NCI-H1436 treated with DMSO at 0.1 percent for 48 hours (cell line): ENCODE measurements around the gene CRIM1.

Experiments used
- DNase-seq: peaks from one replicate; lab custom pipeline; 2025; lab: John Stamatoyannopoulos, UW

The CRIM1 gene

DNA sequence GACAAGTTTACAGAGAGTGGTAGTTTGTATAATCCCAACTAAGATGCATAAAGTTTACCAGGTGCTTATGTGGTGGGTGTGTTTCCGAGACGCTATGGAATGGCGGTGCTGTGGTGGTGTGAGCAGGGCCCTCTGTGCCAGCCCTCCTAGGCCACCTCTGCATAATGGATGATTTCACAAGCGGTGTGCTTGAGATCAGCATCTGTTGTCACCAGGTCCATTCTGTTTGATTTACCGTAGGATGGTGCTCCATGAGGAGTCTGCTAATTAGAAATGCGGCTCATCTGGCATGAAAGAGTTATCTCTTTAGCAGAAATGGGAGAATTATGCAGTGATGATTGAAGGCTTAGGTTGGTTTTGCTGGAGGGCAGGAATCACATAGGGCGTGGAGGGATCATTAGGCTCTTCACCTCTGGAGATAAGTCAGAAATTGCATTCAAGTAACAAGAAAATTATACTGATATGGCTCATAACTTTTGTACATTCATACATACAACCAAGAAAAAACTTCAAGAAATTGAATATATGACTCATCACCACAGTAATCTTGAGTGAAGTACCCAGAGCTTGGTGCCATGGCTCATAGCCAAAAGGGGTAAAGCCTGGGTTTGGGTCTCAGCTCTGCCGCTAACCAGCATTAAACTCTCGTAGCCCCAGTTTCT lies 41.4 kb downstream of the CRIM1 start:
- DNase-seq: no peak

DNA sequence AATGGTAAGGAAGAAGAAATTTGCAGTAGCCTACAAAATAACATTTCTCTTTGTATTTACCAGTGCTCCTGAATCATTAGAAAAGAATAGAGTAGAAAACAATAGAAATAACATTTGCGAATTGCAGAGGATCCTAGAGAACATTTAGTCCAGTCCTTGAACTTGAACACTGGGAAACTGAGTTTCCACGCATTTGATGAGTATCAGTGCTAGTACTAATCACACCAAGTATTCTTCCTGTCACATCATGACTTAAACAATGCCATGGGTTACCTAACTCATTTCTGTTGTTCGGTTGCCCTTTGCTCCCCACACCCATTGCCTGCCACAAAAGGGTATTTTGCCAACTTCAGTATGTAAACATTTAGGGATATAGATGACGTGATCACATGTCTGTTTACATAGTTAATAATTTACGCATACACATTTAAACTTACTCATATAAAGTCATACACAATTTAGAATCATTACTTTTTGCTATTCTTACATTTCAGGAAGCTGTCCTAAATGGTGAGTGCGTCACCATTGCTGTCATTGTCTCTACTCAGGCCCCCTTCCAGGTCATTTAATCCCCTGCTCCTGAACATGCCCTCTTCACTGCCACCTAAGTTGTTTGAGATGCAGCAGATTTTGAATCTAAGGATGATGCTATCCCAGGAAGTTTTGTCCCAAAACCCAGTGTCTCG lies 42.3 kb downstream of the CRIM1 start:
- DNase-seq: no peak

DNA sequence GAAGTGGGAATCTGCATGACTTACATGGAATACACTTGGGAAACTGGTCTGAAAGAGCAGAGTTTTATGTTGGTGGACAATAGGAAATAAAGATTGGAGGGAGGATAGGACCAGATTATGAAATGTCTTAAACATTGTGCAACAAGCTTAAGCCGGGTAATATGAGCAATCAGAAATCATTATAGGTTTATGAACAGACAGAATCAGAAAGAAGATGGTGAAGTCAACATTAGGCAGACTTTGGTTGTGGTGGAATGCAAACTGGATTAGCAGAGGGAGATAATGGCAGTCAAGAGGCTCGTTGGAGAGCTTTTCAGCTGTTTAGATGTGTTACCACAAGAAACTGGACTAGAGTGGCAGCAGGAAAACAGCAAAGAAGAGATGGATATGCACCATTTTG lies 43.5 kb downstream of the CRIM1 start:
- no peak for DNase-seq

DNA sequence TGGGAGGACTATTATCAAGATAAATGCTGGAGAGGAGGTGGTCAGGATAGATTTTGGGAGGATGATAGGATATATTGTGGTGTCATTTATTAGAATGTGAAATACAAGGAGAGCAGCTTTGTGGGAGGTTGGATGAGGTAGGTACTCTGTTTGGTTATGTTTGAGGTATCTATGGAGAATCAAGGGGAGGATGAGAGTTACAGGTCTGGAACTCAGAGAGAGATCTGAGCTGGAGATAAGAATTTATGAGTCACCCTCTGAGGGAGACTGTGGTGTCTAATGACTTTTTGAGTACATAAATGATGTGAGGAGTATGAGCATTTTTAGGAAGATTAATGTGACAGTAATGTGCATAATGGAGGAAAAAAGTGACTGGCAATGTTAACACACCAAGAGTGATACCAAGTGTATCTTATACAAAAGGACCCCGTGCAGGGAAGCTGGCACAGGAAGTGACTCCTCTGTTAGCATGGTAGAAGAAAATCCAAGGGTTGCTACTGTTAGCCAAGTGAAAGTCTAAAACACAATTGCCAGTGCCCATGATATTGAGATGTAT lies 48.2 kb downstream of the CRIM1 start:
- DNase-seq: no peak

DNA sequence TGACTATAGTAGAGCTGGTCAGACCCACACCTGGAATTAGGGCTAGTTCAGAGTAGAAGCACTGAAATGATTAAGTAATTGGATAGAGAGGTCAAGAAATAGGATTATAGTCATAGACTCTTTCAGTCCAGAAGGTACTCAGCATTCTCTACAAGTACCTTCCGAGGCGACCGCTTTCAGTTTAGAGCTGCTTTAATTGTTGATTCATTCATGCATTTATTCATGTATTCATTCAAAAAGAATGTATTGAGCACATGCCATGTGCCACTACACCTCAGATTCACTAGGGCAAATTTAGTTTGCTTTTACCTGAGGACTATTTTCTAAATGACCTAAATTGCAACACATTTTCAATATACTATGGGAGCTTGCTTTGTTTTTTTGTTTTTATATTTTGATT lies 48.7 kb downstream of the CRIM1 start:
- no peak for DNase-seq

DNA sequence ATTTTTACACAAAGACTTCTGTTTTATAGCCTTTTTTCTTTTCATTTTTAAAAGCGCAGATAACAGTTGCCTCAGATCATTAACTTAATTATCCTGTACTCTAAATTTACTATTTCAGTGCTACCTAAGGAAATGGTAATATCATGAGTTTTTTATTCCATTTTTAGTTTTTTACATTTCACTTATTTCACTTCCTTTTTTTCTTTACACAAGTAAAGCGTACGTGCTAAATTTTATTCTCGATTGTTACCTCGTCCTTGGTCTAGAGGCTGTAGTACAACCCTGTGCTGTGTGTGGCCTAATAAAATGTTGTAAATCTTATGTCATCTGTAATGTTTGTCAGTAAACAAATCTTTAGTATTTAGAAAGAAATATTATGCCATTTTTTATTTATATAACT lies 49.2 kb downstream of the CRIM1 start:
- DNase-seq: no peak

DNA sequence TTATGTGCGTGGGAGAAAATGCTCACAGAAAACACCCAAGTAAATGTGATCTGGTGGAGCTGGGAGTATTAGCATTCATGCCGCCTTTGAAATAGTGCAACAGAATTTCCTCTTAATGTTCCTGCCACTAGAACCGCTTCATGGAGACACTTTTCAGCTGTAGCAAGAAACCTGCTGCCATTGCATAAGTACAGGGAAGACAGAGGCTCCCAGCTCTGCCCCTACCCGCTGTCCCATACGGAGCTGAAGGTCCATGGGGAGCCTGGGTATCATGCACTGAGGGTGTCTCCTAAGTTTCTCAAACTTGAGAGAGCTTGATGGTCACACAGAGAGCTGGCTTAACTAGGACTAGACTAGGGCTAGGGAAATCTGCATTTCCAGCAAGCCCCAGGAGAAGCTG lies 49.6 kb downstream of the CRIM1 start:
- no peak for DNase-seq

DNA sequence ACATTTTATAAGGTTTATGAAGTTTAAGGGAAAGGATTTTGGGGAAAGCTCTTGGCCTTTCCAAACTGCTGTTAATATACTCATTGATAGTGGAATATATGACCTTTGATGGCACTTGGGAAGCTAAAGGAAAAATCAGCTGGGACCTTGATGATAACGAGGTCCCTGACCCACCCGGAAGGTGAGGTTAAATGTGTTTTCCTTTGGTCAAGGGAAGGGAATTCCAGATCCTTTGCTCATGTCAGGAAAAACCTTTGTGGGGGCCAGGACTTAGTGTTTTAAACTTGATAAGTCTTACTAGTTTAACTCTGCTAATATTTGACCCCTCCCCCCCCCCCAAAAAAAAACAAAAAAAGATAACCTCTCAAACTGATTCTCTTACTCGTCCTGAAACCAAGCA lies 50.7 kb downstream of the CRIM1 start:
- DNase-seq: no peak

DNA sequence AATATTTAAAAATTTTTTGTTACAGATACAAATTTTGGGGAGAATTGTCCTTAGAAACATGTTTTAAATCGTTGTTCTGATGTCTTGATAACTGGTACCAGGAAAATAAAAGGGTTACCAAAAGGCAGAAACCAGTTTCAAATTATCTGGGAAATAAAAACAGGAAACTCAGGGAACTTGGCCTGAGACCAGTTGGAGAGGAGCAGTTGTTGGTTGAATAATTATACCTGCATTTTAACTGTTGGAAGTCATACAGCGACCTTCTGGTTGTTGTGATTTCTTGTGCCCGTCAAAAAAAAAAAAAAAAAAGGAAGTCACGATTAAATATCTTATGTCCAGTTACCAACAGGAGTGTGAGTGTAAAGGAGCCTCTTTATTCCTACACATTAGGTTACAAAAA lies 51.8 kb downstream of the CRIM1 start:
- no peak for DNase-seq

DNA sequence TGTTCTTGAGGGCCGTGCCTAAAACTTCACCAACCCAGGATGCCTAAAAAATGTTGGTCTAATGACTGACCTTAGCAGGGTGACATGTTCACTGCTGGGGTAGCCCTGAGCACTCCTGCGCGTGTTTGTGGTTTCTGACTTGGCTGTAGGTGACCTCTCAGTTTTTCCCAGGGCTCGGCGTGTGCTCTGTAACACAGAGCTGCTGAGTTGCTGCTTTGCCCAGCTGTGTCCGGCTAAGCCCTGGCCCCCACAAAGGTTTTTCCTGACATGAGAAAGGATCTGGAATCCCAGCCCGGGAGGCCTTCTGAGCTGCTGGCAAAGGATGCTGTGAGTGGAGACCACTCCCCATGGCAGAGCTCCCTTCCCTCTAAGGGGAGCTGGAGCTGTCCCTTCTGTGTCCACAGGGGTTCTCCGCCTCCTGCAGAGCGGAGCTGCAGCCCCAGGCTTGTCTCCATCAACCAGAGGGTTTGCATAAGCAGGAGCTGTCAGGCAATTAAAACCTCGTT lies 52.7 kb downstream of the CRIM1 start:
- no peak for DNase-seq

DNA sequence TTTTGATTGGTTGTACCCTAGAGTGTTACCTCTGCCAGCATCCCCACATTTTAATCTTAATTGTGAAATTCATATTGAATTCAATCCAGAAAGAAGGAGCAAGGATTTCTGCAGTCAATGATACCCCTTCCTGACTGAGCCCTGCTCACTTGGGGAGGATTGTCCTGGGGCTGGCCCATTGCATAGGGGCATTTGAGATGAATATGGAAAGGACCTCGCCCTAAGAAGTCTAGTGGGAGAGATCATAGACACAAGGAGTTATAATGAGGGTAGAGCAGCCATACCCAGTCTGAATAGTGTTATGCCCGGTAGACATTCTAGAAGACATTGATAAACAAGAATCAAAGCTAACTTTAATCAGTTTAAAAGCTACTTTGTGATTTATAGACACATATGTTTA lies 53.8 kb downstream of the CRIM1 start:
- DNase-seq: no peak

DNA sequence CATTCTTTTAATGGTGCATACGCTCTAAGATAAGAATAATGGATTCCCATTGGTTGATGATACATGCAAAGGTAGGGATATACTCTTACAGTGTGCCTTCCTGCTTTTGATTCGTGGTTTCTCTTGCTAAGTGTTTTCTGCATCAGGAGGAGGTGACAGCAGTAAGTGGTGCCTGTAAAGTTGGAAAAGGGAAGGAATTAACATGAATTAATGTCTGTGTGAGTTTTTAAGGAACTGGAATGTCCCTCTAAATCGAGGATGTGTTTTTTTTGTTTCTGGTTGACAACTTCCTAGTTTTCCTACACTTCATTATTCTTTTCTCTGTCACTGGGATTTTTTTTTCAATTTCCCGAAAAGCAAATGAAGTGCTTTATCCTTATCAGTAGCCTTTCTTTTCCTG lies 54.4 kb downstream of the CRIM1 start:
- no peak for DNase-seq

DNA sequence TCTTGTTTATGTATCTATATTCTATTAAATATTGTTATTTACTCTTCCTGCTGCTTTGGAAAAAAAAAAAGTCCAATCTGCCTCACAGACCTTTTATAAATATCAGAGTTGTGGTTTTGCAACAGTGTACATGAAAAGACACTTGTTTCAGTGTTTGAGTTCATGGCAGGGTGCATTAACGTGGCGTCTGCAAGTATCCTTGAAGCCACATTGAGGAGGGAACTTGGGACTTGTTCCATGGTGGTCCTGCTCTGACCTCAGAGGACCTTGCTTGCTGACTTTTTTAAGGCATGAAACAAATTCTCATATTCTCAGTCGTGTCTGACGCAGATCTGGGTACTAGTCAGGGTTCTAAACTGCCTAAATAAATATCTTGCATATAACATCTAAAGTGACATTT lies 55.1 kb downstream of the CRIM1 start:
- no peak for DNase-seq

DNA sequence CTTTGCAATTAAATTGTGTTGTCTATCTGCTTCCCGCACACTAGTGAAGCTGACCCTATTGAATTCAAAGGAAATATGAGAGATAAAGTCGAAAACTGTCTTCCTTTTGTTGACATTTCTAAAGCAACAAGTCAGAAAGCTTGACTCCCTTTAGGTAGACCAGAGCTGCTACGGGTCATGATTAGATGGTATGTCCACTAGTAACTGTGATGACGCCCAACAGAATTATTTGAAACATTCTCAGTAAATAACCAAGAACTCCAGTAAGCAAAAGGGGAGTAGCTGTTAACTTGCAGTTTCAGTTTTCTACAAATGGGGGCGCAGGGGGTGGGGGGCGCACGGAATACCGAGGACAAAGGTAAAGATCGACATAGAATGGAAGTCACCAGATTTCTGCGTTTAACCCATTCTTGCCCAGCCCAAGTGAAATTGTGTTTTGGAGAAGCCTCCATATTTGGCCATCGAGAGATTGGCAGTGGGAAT lies 56.4 kb downstream of the CRIM1 start:
- DNase-seq: no peak

DNA sequence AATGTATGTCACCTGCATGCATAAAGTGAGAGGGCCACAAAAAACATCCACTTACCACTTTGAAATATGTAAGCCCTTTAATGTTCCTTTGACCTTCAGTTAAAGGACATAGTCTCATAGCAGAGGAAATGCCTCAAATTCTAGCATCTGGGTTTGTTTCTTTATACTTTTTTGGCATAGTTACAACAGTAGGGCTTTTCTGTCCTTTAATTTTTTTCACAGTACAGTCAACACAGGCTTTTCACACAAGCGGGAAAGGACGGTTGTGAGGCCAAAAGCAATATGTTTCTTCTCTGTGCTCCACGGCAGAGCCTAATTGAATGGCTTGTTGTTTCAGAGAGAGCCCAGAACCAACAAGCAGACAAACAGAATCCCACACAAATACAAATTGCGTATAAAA lies 57.6 kb downstream of the CRIM1 start:
- DNase-seq: no peak

DNA sequence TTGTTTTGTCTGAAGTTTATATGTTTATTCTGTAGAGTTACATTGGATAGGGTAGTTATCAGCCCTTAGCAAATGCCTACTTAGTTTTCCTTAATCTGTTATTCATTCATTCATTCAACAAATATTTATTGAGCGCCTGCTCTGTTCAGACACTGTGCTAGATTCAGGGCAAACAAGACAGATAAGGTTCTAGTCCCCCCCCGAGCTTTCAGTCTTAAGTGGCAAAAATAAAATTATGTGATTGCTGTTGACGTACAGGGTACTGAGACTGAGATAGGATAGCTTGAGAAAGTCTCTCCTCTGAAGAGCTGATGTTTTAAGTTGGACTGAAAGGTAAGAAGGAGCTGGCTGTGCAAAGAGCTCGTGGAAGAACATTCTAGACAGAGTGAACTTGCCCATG lies 58.7 kb downstream of the CRIM1 start:
- DNase-seq: no peak

DNA sequence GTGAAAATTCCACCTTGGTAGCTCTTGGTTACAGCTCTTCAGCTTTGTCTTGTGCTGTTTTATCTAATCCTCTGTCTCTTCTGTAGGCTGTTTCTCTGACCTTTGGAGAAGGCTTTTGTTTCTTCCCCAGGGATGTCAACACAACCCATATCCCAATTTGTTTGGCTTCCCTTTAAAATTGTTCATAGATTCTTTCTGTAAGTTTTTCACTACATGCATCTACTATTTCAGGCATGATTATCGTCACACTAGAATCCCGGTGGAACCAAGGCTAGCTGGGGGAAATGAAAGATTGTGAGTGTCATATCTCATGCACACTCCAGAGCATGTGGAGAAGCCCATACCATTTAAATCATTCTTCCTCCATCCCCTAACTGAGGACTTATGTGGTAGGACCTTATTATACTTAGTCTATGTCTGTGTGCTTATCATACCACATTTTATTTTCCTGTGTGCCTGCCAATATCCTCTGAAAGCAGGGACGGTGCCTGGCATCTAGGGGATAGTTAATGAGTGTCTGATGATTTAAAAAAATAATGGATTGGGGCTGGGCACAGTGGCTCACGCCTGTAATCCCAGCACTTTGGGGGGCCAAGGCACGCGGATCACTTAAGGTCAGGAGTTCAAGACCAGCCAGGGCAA lies 59.9 kb downstream of the CRIM1 start:
- no peak for DNase-seq

DNA sequence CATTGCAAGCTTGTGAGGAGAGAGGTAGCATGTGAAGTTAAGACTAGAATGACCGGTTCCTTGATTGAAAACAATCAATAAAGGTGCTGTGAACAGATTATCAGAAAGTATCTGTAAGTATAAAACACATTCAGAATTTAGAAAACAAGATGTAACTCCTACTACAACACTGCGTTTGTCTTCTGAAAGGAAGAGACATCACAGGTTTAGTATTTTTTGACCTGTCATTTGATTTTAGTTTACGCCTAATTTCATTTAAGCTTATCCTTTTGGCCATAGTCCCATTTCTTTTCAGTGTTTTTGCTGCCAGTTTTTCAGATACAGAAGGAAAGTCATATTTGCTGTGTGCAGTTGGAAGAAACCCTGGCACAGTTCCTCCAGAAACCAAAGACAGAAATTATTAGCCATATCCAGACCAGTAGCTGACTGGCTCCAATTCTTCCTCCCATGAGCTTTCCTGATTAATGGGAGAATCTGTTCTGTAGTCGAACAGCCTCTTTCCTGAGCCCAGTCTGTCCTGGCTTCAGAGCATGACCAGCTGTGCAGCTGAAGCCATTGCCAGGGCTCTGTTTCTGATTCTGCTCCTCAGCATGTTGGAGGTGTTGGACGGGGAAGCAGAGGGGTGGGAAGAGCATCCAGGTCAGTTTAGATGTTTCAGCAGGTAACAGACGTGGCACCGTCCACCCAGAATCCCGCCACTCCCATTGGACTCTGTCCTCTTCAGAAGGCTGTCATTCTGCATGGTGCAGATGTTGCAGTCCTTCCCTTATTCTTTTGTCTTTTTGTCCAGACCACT lies 61.0 kb downstream of the CRIM1 start:
- DNase-seq: no peak

DNA sequence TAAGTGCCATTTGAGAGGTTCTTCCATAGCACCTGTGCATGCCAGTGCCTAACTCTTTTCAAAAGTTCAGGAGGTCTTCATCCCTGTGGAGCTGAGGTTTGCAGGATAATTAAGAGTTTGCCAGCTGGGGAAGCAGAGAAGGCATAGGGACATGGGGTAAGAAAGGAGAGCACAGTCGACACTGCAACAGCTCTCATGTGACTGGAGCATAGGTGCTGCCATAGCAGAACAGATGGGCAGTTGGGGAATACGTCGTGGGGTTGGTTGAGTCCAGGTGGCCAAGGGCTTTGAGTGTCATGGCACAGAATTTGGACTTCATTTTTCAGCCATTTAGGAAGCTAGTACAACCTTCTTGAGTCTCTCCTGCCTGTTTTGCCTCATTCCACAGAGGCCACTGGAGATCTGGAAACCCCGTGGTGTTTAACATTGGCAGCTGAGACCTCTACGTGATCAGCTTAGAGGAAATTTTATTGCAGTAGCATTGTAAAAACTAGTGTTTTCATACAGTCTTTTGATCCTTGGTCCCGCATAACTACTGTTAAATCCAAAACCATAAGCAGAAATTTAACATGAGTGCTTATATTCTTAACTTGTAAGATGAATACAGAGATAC lies 65.1 kb downstream of the CRIM1 start:
- DNase-seq: no peak

DNA sequence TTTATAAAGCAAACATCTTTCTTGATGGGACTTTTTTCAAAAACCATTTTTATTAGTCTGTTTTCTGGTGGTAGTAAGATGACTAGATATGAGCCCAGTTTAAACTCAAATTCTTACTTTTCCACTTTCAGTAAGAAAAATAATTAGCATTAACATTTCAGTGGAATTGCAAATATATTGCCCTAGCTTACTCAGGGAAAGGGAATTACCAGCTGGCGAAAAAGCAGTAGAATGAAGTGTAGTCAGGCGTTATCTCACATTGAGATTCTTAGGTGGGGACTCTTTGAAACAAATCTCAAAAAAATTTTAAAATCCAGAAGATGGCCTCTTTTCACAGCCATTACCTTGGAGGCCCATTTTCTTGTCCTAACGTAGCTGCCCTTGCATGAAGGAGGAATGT lies 65.8 kb downstream of the CRIM1 start:
- DNase-seq: no peak

DNA sequence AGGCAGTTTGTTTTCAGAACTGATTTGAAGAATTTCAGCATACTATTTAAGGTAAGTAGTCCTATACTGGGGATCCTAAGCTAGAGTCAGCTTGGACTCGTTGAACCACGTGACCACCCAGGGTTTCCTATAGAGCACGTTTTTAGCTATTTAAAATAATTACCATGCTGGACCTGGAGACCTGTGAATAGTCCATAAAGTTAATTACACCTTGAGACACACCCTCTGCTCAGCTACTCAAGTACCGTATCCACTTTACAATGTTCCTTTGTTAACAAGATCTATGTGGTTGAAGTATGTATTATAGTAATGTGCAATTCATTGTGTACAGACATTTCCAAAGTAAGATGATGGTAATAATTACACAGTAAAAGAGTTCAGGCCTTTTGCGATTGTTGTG lies 67.6 kb downstream of the CRIM1 start:
- DNase-seq: no peak

DNA sequence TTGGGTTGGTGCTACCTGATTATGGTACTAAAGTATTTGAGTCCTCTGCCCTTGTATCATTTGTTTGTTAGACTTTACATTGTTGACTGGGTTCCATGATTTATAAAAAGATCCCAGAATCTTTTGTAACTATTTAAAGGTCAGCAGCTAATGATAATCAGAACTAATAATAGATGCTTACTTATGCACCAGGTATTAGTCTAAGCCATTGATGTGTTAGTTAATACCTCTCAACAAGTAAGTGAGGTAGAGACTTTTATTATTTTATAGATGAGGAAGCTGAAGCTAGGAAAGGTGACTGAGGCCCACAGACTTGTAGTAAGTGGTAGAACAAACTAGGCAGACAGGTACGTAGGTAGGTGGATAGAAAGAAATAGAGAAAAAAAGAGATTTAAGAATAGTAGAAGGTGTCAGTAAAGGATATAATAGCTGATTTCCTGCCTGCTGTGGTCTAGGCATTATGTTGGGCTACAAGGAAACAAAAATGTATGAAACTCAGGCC lies 68.1 kb downstream of the CRIM1 start:
- no peak for DNase-seq
